Endothelial cell of umbilical vein (primary cell): ENCODE measurements around the gene RSPH10B. TPM values are rescaled to one million over a fixed set of nuclear protein-coding genes. Genes with fewer than 3 reads are reported as not detected.
"Not testable (repeated sequence)": the region's sequence is repeated elsewhere in the genome, so short reads cannot be mapped to it uniquely, and the experiment has no call there.

Experiments
- BruUV-seq: library from RNA; stranded (reverse); fragments of 400-500 nt; replicated peaks from 2 replicates; lab custom pipeline; 2021; lab: Mats Ljungman, UMichigan
- CTCF ChIA-PET: fragments of 300-600, 350-600 bp; sonication (Branson Sonifier 250); formaldehyde crosslinking; loops from one replicate; lab custom pipeline; 2021; ENCODE audit warnings: antibody characterized with exemption, inconsistent platforms; lab: Charles Lee
- POLR2A ChIA-PET: fragments of 300-600, 350-600 bp; sonication (Branson Sonifier 250); formaldehyde crosslinking; loops from one replicate; lab custom pipeline; 2021; ENCODE audit warnings: antibody characterized with exemption, inconsistent platforms; lab: Charles Lee
- DNase-seq: peaks from one replicate; pipeline ENCODE4 v3.0.0-alpha.2; 2011; ENCODE audit warnings: low read depth, low spot score
- FAIRE-seq: peaks from 2 replicates; lab custom pipeline; 2011; peaks lifted over from hg19 to GRCh38; lab: Jason Lieb, UNC
- H2AFZ ChIP-seq: 2 replicates; pipeline ENCODE4 v1.6.0; 2012; ENCODE audit warnings: low read depth, low read length, control low read depth, inconsistent platforms
- H3K27ac ChIP-seq: 2 replicates; pipeline ENCODE4 v1.5.1; 2011; ENCODE audit warnings: low read depth, mild to moderate bottlenecking, control low read depth, low read length, moderate library complexity; ENCODE audit not compliant: insufficient read depth
- H3K27me3 ChIP-seq, 2 experiments: 2 replicates each; pipeline versions ENCODE4 v1.6.0 to v1.6.1; 2011; ENCODE audit warnings: low read length in 2 of 2, mixed read lengths in 1 of 2; ENCODE audit not compliant: control insufficient read depth in 2 of 2, insufficient read depth in 2 of 2
- H3K36me3 ChIP-seq, 2 experiments: 2 replicates in 1 of 2; 3 replicates in 1 of 2; pipeline ENCODE4 v1.5.1; 2011; ENCODE audit warnings: low read length in 2 of 2, mild to moderate bottlenecking in 1 of 2, moderate library complexity in 1 of 2; ENCODE audit not compliant: control insufficient read depth in 2 of 2, insufficient read depth in 2 of 2; ENCODE audit errors: extremely low read depth in 1 of 2
- H3K4me1 ChIP-seq: 3 replicates; pipeline ENCODE4 v1.5.1; 2011; ENCODE audit warnings: mild to moderate bottlenecking, low read length; ENCODE audit not compliant: control insufficient read depth, insufficient read depth; ENCODE audit errors: extremely low read depth
- H3K4me2 ChIP-seq: 2 replicates; pipeline ENCODE4 v1.6.1; 2011; ENCODE audit warnings: low read length, control low read depth, mixed read lengths; ENCODE audit not compliant: insufficient read depth
- H3K4me3 ChIP-seq, 3 experiments: fragments of 200-600 bp in 1 of 3; sonication (generic), shearing (Covaris generic) in 1 of 3; replicated peaks in 1 of 3; 2 replicates each; pipeline ENCODE4 v1.5.1; 2011 to 2016; ENCODE audit warnings: control low read depth in 3 of 3, low read length in 3 of 3, mild to moderate bottlenecking in 2 of 3, inconsistent platforms in 1 of 3, low read depth in 1 of 3, moderate library complexity in 1 of 3; ENCODE audit not compliant: insufficient read depth in 1 of 3
- H3K79me2 ChIP-seq: 2 replicates; pipeline ENCODE4 v1.6.0; 2012; ENCODE audit warnings: low read length, inconsistent platforms; ENCODE audit not compliant: control insufficient read depth, insufficient read depth
- H3K9ac ChIP-seq: replicated peaks from 2 replicates; pipeline ENCODE3; 2011; ENCODE audit warnings: low read length, control low read depth; ENCODE audit not compliant: insufficient read depth; ENCODE audit errors: extremely low read depth
- H3K9me1 ChIP-seq: replicated peaks from 3 replicates; pipeline ENCODE4 v1.6.0; 2011; ENCODE audit warnings: mild to moderate bottlenecking, low read length; ENCODE audit not compliant: control insufficient read depth, insufficient read depth; ENCODE audit errors: extremely low read depth
- H3K9me3 ChIP-seq: replicated peaks from 2 replicates; pipeline ENCODE4 v1.5.1; 2012; ENCODE audit warnings: low read length, inconsistent platforms; ENCODE audit not compliant: control insufficient read depth, insufficient read depth
- H4K20me1 ChIP-seq: replicated peaks from 2 replicates; pipeline ENCODE3; 2011; ENCODE audit warnings: mild to moderate bottlenecking, low read length; ENCODE audit not compliant: control insufficient read depth, insufficient read depth; ENCODE audit errors: extremely low read depth
- dilution Hi-C: fragments of 300-500 bp; cut with MboI; formaldehyde crosslinking; loops from one replicate; pipeline ENCODE4 v1.15.0; 2019; ENCODE audit warnings: low sequenced_read_pairs; ENCODE audit not compliant: extremely low pct_ligation_motif_present
- intact Hi-C: fragments of 100-400 bp; cut with micrococcal nuclease; formaldehyde crosslinking; loops from one replicate; pipeline ENCODE4 v1.10.0; 2022
- polyA plus RNA-seq, 4 experiments: library from polyadenylated mRNA; depleted of rRNA in 3 of 4; stranded (reverse) in 3 of 4; unstranded in 1 of 4; fragments of >200 nt; gene quantifications; 2 replicates each; pipeline versions ENCODE4 v1.2.1 to v1.2.3, GENCODE V29; 2011 to 2012; ENCODE audit warnings: missing spikeins in 1 of 4
- total RNA-seq: library from RNA; stranded (reverse); gene quantifications from 2 replicates; pipeline ENCODE4 v1.2.3, GENCODE V29; 2021
- TF ChIP-seq, protein P1 (sequence below): IDR thresholded peaks from 2 replicates; pipeline ENCODE4 v1.6.1; 2011; ENCODE audit not compliant: insufficient read depth, insufficient read length
- TF ChIP-seq, protein P2 (sequence below), 2 donors: IDR thresholded peaks; 1 replicate in 1 of 2; 2 replicates in 1 of 2; pipeline ENCODE4 v1.5.1; 2011; ENCODE audit warnings: low read length in 2 of 2, mild to moderate bottlenecking in 2 of 2, moderate library complexity in 2 of 2, control low read depth in 1 of 2, inconsistent platforms in 1 of 2, low read depth in 1 of 2; ENCODE audit not compliant: insufficient read depth in 1 of 2; ENCODE audit errors: extremely low read depth in 1 of 2

Gene RSPH10B
- total and polyA plus RNA-seq, 2 donors (not counting 3 experiments of a cell fraction or from before 2014, with no cell fraction given) = 0.15 to 0.29 TPM

DNA sequence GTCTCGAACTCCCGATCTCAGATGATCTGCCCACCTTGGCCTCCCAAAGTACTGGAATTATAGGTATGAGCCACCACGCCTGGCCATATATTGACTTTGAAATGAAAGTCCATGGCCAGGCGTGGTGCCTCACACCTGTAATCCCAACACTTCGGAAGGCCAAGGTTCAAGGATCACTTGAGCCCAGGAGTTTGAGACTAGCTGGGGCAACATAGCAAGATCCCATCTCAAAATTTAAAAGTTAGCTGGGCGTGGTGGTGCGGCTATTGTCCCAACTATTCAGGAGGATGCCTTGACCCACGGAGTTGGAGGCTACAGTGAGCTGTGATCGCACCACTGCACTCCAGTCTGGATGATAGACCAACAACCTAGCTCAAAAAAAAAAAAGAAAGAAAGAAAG, 78.0 kb downstream of the RSPH10B start:
- Histone ChIP-seq H3K4me2 (no peak overlapping the region), H3K4me1 (no peaks in the 10 kb centered on the region), H3K9me3 (no peaks in the 10 kb centered on the region), H2AFZ (no peak overlapping the region), H3K36me3 (no peaks in the 10 kb centered on the region), H3K9ac (no peak overlapping the region), H4K20me1 (no peaks in the 10 kb centered on the region), H3K27ac (no peak overlapping the region), H3K9me1 (no peaks in the 10 kb centered on the region), H3K27me3 (no peaks in the 10 kb centered on the region), H3K79me2 (no peaks in the 10 kb centered on the region), H3K4me3 (no peak overlapping the region)
- POLR2A ChIA-PET = no interaction called here
- intact Hi-C loops = no loop called here
- dilution Hi-C loops = no loop called here
- TF ChIP-seq, protein P1, sequence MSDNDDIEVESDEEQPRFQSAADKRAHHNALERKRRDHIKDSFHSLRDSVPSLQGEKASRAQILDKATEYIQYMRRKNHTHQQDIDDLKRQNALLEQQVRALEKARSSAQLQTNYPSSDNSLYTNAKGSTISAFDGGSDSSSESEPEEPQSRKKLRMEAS = no peak
- TF ChIP-seq, protein P2, sequence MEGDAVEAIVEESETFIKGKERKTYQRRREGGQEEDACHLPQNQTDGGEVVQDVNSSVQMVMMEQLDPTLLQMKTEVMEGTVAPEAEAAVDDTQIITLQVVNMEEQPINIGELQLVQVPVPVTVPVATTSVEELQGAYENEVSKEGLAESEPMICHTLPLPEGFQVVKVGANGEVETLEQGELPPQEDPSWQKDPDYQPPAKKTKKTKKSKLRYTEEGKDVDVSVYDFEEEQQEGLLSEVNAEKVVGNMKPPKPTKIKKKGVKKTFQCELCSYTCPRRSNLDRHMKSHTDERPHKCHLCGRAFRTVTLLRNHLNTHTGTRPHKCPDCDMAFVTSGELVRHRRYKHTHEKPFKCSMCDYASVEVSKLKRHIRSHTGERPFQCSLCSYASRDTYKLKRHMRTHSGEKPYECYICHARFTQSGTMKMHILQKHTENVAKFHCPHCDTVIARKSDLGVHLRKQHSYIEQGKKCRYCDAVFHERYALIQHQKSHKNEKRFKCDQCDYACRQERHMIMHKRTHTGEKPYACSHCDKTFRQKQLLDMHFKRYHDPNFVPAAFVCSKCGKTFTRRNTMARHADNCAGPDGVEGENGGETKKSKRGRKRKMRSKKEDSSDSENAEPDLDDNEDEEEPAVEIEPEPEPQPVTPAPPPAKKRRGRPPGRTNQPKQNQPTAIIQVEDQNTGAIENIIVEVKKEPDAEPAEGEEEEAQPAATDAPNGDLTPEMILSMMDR (IDR thresholded peaks at IDR 0.05; ENCODE audit: extremely low read depth in 1 of 2, insufficient read depth in 1 of 2, low read depth in 1 of 2, low read length in 2 of 2) = no peak
- FAIRE-seq (no peak), DNase-seq (no peak)
- no TSS peak for BruUV-seq
- CTCF ChIA-PET = no interaction called here

DNA sequence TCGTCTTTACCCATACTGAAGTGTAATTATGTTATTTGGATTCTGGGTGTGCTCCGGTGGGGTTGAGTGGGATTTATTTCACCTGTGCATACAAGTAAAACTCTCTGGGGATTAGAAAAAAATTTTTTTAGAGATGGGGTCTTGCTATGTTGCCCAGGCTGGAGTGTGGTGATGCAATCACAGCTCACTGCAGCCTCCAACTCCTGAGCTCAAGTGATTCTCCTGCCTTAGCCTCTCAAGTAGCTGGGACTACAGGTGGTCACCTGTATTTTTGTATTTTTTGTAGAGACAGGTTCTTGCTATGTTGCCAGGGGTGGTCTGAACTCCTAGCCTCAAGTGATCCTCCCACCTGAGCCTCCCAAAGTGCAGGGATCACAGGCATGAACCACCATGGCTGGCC, 80.2 kb downstream of the RSPH10B start:
- intact Hi-C loops, FAIRE-seq, H3K36me3 ChIP-seq, H3K9ac ChIP-seq, DNase-seq, H3K79me2 ChIP-seq, H3K4me3 ChIP-seq, H3K9me3 ChIP-seq, H3K4me2 ChIP-seq, dilution Hi-C loops, H3K27ac ChIP-seq, BruUV-seq, H3K4me1 ChIP-seq, H3K27me3 ChIP-seq, H2AFZ ChIP-seq, H3K9me1 ChIP-seq, CTCF ChIA-PET, POLR2A ChIA-PET, H4K20me1 ChIP-seq: not testable (repeated sequence)

DNA sequence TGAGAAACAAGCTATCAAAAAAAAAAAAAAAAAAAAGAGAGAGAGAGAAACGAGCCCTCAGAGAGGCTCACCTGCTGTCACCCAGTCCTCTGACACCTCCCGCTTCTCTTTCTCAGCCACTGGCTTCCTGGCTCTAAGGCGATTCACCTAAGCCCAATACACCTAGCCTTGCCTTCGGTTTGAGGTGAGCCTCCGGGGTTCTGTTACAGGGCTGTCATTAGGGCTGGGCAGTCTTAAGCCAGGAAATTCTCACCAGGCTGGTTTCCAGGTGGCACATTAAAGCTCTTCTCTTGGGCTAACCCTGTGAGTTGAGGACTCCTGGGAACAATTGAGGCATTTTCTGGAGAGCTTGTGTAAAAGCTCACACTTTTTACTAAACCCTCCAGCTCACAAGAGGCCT, 82.5 kb downstream of the RSPH10B start:
- H3K36me3 ChIP-seq, POLR2A ChIA-PET, H3K4me3 ChIP-seq: not testable (repeated sequence)

More for the DNA sequence above, 82.5 kb downstream of the RSPH10B start:
- H4K20me1 ChIP-seq, H3K27ac ChIP-seq, H3K79me2 ChIP-seq, intact Hi-C loops, H3K9me3 ChIP-seq, H3K4me2 ChIP-seq, H3K27me3 ChIP-seq, dilution Hi-C loops, H3K9me1 ChIP-seq, BruUV-seq, H3K9ac ChIP-seq, DNase-seq, H3K4me1 ChIP-seq, FAIRE-seq, H2AFZ ChIP-seq: not testable (repeated sequence)
- CTCF ChIA-PET = interaction anchor here (0.9 kb wide), 1 partner anchor 32 kb away, joined by 3 read pairs; no protein-coding TSS in a partner anchor
